GM12873 (cell line): ENCODE data around the gene TDRD10.
A peak's percentile ranks its signal among the peaks of the same experiment; 100 is the strongest.

ENCODE experiments used
- TF ChIP-seq, protein P1 (sequence below): IDR thresholded peaks from 2 replicates; pipeline ENCODE4 v1.5.1; 2012; ENCODE audit warnings: low read depth, mild to moderate bottlenecking, moderate library complexity, low read length, control low read depth; ENCODE audit not compliant: insufficient read depth; ENCODE audit errors: missing control alignments

Gene TDRD10

DNA sequence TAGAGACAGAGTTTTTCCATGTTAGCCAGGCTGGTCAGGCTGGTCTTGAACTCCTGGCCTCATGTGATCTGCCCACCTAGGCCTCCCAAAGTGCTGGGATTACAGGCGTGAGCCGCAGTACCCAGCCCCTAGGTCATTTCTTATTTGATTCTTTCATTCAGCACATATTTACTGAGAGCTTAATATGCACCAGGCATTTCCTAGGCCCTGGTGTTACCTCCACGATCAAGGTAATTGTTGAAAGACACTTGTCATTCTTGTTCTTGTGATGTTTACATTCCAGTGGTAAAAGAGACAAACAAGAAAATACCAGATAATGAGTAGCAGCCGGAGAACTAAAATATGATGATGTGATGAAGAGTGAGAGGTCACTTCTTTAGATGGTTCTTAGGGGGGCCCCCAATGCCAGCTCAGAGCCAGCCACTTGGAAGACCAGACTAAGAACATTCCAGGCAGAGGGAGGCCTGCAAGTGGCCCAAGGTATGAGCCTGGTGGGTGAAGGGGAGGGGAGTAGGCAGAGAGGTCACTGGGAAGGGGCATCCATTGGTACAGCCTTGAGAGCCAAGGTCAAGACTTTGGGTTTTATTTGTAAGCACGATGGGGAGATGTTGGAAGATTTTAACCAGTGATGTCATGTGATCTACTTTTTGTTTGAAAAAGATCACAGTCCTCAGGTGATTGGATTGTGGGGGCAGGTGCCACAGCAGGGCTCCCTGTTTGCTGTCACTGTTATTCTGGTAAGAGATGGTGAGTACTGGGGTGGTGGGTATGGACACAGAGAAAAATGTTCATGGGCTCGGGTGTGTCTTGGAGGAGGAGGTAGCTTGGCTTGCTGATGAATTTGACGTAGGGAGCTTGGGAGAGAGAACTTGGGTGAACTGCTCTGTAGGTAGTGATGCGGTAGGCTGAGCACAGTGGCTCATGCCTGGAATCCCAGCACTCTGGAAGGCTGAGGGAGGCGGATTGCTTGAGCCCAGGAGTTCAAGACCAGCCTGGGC is 37.8 kb downstream of the TDRD10 start:
- TF ChIP-seq, protein P1, sequence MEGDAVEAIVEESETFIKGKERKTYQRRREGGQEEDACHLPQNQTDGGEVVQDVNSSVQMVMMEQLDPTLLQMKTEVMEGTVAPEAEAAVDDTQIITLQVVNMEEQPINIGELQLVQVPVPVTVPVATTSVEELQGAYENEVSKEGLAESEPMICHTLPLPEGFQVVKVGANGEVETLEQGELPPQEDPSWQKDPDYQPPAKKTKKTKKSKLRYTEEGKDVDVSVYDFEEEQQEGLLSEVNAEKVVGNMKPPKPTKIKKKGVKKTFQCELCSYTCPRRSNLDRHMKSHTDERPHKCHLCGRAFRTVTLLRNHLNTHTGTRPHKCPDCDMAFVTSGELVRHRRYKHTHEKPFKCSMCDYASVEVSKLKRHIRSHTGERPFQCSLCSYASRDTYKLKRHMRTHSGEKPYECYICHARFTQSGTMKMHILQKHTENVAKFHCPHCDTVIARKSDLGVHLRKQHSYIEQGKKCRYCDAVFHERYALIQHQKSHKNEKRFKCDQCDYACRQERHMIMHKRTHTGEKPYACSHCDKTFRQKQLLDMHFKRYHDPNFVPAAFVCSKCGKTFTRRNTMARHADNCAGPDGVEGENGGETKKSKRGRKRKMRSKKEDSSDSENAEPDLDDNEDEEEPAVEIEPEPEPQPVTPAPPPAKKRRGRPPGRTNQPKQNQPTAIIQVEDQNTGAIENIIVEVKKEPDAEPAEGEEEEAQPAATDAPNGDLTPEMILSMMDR, result no peak

DNA sequence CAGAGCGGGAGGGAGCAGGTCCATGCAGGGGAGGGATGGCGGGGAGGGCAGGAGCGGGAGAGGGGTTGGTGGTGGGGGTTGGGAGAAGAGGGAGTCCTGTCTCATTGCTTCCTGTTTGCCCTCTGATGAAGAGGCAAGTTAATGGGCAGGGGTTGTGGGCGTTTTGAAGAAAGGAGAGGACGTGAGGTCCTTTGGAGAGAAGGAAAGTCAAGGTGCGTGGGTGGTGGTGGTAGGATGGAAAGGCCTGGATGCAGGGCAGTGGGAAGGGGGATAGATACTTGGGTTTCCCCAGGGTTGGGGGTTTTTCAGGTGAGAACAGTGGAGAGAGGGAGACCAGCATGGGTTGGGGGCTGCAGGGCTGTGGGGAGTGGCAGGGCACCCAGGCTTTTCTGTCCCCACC is 39.2 kb downstream of the TDRD10 start:
- TF ChIP-seq, protein P1, result no peak

DNA sequence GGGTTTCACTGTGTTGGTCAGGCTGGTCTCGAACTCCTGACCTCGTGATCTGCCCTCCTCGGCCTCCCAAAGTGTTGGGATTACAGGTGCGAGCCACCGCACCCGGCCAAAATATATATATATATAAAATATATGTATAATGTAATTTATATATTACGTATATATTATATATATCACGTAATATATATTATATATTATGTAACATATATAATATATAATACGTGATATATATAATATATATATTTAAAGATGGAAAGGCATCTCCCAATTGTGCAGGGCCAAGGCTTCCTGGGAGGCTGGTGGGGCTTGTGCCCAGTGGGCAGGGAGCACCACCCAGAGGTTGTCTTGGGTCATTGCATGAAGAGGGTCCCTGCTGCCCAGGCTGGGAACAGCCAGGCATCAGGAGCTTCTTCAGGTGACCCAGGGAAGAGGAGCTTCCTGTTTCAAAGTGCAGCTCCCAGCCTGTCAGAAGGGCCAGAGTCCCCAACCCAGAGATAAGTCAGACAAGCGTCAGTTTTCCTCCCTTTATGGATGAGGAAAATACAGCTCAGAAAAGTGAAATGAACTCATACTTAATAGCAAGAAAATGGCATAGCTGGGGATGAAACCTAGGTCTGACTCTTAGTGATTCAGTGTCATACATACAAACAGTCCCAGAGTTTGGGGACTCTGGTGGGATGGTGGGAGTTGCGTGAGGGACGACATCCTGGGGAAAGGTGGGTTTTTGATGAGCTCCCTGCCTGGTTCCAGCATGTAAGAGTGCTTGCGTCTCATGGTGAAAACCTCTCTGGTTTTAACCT is 44.4 kb downstream of the TDRD10 start:
- TF ChIP-seq, protein P1, result peak; percentile 89

DNA sequence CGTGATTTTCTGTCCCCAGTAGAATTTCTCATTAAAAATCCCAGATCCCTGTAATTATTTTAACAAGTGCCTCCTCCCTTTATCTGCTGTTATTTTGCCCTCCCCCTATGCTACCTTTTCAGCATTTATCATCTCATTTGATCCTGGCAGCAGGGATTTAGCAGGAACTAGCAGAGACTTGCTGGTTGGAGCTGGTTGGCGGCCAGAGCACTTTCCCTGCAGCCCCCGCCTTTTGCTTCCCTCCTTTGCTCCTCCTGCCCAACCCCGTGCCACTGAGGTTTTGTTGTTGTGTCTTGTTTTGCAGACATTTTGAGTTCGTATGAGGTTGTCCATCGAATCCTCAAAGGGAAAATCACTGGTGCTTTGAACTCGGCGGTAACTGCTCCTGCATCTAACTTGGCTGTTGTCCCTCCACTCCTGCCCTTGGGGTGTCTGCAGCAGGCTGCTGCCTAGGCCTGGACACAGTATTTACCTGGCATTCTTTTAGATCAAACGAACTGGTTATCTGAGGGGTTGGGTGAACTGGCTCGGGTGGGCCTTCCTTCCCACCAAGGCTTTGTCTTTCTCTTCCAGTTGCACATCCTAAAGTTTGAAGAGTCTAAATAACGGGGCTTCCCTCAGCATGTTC is 45.2 kb downstream of the TDRD10 start:
- TF ChIP-seq, protein P1, result no peak

DNA sequence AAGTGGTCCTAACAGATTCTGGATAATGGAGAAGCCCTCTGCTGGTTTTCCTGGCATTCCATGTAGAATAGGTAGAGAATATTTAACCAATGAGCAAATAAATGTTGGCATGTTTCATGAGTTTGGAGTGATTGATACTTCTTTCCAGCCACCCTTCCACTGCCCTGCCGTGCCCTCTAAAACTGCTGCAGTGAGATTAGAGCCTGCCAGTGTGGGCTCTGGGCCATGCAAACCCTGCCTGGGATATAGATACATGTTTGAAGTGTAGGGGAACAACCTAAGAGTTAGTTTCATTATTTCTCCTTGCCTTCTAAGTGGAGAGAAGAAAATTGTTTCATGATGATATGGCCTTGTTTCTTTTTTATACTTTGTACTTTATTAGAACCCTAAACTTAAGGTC is 46.0 kb downstream of the TDRD10 start:
- TF ChIP-seq, protein P1, result no peak

DNA sequence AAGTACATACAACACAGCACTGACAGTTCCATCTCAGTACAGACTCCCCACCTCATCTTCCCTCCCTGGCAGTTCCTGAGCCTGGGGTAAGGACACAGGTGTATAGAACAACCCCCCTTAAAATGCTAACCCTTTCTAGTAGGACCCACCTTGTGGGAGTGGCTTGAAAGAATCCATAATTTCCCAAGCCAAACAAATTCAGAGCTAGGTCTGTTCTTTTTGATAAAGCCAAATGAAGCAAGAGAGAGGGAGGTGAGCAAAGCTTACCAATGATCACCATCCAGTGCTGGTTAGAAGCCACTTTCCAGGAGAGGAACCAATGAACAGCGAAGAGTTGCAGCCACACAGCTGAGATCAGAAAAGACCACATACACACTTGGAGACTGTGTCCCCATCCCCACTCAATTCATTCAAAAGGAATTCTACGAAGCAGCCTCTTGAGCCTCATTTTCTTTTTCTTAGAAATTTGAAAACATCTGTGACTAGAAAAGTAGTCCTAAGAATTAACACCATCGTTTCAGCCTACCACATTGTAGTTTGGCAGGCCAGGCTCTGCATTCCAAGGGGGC is 47.3 kb downstream of the TDRD10 start:
- TF ChIP-seq, protein P1, result no peak

DNA sequence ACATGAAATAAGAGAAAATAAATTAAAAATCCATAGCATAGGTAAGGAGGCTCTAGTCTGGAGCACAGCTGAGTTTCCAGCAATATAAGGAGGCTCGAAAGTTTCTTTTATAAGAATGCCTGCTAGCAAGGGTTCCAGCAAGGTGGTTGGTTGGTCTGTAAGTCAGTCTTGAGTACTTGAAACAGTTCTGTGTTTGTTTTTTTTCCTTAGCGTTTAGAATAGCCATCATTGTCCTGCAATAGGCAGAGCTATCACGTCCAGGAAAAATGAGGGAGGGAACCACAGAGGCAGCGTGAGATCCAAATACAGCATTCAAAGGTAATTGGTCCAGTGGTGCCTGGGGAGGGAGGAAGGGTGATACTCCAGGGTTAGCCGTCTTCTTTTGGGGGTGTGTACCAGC is 48.1 kb downstream of the TDRD10 start:
- TF ChIP-seq, protein P1, result no peak
